HEK293 (cell line): Measurements from ENCODE around the gene DOCK4.

Source experiments
- YY1 ChIP-seq: fragments of 450-650 bp; formaldehyde crosslinking; IDR thresholded peaks from 2 replicates; pipeline ENCODE4 v1.5.1; 2018; ENCODE audit warnings: missing biosample characterization, missing genetic modification characterization
- ZFP37 ChIP-seq: fragments of 450-650 bp; formaldehyde crosslinking; IDR thresholded peaks from 2 replicates; pipeline ENCODE4 v1.5.1; 2016; ENCODE audit warnings: missing biosample characterization, missing genetic modification characterization
- ZNF121 ChIP-seq: fragments of 450-650 bp; formaldehyde crosslinking; IDR thresholded peaks from 2 replicates; pipeline ENCODE4 v1.5.1; 2016; ENCODE audit warnings: missing biosample characterization, missing genetic modification characterization
- TF ChIP-seq, protein P1 (sequence below): fragments of 450-650 bp; formaldehyde crosslinking; IDR thresholded peaks from 2 replicates; pipeline ENCODE4 v1.5.1; 2016; ENCODE audit warnings: missing biosample characterization, missing genetic modification characterization
- TF ChIP-seq, protein P2 (sequence below): fragments of 450-650 bp; formaldehyde crosslinking; IDR thresholded peaks from 2 replicates; pipeline ENCODE4 v1.5.1; 2016; ENCODE audit warnings: missing biosample characterization, missing genetic modification characterization
- TF ChIP-seq, protein P3 (sequence below): fragments of 450-650 bp; formaldehyde crosslinking; IDR thresholded peaks from 2 replicates; pipeline ENCODE4 v1.5.1; 2016; ENCODE audit warnings: missing biosample characterization, missing genetic modification characterization

DNA sequence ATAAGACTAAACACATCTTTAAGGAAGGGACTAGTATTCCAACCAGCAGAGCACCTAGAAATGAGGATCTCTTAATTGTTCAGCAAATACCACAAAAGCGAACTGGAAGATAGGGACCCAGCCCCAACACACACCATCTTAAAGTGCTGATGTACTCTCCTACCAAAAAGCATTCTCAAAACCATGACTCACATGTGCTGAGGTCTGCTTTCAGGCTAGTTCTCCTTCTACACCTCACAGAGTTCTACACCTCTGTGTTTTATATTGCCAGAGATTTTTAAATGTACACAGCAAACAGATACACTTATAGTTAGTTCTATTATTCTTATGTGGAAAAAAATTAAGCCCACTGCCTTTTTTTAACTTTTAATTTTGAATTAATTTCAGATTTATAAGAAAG, 191.9 kb downstream of the DOCK4 start:
- TF ChIP-seq YY1 (tag by site-specific recombination) (no peak), ZFP37 (no peak), ZNF121 (tag by site-specific recombination) (no peak)
- TF ChIP-seq, protein P1, sequence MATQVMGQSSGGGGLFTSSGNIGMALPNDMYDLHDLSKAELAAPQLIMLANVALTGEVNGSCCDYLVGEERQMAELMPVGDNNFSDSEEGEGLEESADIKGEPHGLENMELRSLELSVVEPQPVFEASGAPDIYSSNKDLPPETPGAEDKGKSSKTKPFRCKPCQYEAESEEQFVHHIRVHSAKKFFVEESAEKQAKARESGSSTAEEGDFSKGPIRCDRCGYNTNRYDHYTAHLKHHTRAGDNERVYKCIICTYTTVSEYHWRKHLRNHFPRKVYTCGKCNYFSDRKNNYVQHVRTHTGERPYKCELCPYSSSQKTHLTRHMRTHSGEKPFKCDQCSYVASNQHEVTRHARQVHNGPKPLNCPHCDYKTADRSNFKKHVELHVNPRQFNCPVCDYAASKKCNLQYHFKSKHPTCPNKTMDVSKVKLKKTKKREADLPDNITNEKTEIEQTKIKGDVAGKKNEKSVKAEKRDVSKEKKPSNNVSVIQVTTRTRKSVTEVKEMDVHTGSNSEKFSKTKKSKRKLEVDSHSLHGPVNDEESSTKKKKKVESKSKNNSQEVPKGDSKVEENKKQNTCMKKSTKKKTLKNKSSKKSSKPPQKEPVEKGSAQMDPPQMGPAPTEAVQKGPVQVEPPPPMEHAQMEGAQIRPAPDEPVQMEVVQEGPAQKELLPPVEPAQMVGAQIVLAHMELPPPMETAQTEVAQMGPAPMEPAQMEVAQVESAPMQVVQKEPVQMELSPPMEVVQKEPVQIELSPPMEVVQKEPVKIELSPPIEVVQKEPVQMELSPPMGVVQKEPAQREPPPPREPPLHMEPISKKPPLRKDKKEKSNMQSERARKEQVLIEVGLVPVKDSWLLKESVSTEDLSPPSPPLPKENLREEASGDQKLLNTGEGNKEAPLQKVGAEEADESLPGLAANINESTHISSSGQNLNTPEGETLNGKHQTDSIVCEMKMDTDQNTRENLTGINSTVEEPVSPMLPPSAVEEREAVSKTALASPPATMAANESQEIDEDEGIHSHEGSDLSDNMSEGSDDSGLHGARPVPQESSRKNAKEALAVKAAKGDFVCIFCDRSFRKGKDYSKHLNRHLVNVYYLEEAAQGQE (tag by site-specific recombination) = no peak
- TF ChIP-seq, protein P2, sequence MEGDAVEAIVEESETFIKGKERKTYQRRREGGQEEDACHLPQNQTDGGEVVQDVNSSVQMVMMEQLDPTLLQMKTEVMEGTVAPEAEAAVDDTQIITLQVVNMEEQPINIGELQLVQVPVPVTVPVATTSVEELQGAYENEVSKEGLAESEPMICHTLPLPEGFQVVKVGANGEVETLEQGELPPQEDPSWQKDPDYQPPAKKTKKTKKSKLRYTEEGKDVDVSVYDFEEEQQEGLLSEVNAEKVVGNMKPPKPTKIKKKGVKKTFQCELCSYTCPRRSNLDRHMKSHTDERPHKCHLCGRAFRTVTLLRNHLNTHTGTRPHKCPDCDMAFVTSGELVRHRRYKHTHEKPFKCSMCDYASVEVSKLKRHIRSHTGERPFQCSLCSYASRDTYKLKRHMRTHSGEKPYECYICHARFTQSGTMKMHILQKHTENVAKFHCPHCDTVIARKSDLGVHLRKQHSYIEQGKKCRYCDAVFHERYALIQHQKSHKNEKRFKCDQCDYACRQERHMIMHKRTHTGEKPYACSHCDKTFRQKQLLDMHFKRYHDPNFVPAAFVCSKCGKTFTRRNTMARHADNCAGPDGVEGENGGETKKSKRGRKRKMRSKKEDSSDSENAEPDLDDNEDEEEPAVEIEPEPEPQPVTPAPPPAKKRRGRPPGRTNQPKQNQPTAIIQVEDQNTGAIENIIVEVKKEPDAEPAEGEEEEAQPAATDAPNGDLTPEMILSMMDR (tag by site-specific recombination) = no peak
- TF ChIP-seq, protein P3, sequence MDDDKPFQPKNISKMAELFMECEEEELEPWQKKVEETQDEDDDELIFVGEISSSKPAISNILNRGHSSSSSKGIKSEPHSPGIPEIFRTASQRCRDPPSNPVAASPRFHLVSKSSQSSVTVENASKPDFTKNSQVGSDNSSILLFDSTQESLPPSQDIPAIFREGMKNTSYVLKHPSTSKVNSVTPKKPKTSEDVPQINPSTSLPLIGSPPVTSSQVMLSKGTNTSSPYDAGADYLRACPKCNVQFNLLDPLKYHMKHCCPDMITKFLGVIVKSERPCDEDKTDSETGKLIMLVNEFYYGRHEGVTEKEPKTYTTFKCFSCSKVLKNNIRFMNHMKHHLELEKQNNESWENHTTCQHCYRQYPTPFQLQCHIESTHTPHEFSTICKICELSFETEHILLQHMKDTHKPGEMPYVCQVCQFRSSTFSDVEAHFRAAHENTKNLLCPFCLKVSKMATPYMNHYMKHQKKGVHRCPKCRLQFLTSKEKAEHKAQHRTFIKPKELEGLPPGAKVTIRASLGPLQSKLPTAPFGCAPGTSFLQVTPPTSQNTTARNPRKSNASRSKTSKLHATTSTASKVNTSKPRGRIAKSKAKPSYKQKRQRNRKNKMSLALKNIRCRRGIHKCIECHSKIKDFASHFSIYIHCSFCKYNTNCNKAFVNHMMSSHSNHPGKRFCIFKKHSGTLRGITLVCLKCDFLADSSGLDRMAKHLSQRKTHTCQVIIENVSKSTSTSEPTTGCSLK (tag by site-specific recombination) = no peak
